Measurements from ENCODE around the gene D2HGDH. TPM values are rescaled to one million over a fixed set of nuclear protein-coding genes. Genes with fewer than 3 reads are reported as not detected.
"Not testable (repeated sequence)": the region's sequence is repeated elsewhere in the genome, so short reads cannot be mapped to it uniquely, and the experiment has no call there.

D2HGDH gene
- total and polyA plus RNA-seq, 7 donors = 6.0 to 36.9 (median 12.0) TPM

- intact Hi-C loops (cut with DNase I) = no loop called here
- H3K4me1 ChIP-seq = no peaks in the 10 kb centered on the region
- H3K27me3 ChIP-seq = peaks cover 0 to 30% (median 4%) of the 10 kb centered on the region in 3 donors
- H3K9me3 ChIP-seq = no peaks in the 10 kb centered on the region
- H3K36me3 ChIP-seq = no peaks in the 10 kb centered on the region
- no peak for DNase-seq
- H3K4me3 ChIP-seq = no peak overlapping the region
- WGBS, 2 donors = 18 to 71% methylated on average over 19 of the region's 19 CpGs
- H3K27ac ChIP-seq = no peak overlapping the region
- TF ChIP-seq POLR2A (IDR thresholded peaks at IDR 0.05) = no peak
- no peak for TF ChIP-seq POLR2AphosphoS5 (IDR thresholded peaks at IDR 0.05)
- TF ChIP-seq EP300 (IDR thresholded peaks at IDR 0.05) = no peak
These were observed 63.1 kb downstream of the D2HGDH start for GRCh38 chr2:241797441-241798080.

- intact Hi-C loops (cut with DNase I) = no loop called here
- H3K27me3 ChIP-seq = peaks cover 2 to 36% (median 10%) of the 10 kb centered on the region in 3 donors
- DNase-seq = peak; percentile 61
These were observed 63.7 kb downstream of the D2HGDH start for GRCh38 chr2:241798081-241798630.

DNA sequence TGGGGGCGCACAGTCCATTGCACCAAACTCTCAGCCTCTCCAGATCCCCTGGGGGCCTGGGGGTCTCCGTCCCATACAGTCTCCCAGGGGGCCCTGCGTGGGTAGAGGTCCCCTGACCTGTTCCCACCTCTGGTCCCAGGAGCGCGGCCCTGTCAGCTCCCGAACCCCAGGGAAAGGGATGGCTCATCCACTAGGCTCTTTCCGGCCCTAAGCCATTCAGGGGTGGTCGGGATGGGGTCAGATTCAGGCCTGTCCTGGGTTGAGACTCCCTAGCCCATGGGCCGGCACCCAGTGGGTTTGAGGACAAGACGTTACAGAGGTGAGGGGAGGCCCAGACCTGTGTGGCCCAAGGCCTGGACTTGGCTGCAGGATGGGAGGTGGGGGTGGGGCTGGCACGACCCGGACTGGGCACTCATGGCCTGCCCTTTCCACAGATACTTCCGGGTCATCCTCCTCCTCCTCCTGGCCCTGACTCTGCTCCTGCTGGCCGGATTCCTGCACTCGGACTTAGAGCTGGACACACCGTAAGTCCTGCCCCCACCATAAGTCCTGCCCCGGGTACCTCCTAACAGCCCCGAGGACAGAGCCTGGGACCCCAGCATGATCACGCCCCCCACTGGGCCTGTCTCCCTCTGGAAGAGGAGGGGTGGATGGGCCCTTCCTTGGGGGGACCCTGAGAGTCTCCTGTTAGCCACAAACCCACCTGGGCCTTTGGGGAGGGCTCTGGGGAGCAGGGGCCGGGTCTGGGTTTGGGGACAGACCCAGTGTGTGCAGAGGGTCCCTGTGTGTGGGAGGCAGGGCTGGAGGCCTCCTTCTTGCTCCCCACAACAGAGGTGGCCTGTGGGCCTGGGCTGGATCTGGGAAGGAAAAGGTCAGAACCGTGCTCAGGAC lies 64.4 kb downstream of the D2HGDH start:
- no peaks in the 10 kb centered on the region for H3K36me3 ChIP-seq
- H3K9me3 ChIP-seq = no peaks in the 10 kb centered on the region
- peaks cover 3 to 11% (median 9%) of the 10 kb centered on the region in 4 donors for H3K4me1 ChIP-seq
- H3K27me3 ChIP-seq = peaks cover 6 to 44% (median 17%) of the 10 kb centered on the region in 3 donors
- intact Hi-C loops (cut with DNase I) = no loop called here
- 74 to 90% methylated on average over 21 of the region's 21 CpGs for WGBS, 2 donors
- peak; percentile 58 for DNase-seq
- H3K4me3 ChIP-seq = no peak overlapping the region
- TF ChIP-seq, protein P1, sequence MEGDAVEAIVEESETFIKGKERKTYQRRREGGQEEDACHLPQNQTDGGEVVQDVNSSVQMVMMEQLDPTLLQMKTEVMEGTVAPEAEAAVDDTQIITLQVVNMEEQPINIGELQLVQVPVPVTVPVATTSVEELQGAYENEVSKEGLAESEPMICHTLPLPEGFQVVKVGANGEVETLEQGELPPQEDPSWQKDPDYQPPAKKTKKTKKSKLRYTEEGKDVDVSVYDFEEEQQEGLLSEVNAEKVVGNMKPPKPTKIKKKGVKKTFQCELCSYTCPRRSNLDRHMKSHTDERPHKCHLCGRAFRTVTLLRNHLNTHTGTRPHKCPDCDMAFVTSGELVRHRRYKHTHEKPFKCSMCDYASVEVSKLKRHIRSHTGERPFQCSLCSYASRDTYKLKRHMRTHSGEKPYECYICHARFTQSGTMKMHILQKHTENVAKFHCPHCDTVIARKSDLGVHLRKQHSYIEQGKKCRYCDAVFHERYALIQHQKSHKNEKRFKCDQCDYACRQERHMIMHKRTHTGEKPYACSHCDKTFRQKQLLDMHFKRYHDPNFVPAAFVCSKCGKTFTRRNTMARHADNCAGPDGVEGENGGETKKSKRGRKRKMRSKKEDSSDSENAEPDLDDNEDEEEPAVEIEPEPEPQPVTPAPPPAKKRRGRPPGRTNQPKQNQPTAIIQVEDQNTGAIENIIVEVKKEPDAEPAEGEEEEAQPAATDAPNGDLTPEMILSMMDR (IDR thresholded peaks at IDR 0.05) = no peak
- TF ChIP-seq POLR2AphosphoS5 (IDR thresholded peaks at IDR 0.05) = no peak
- TF ChIP-seq EP300 (IDR thresholded peaks at IDR 0.05) = no peak
- TF ChIP-seq POLR2A (IDR thresholded peaks at IDR 0.05) = no peak
- H3K27ac ChIP-seq = no peak overlapping the region

More at GRCh38 chr2:241798081-241798630, 63.7 kb downstream of the D2HGDH start:
- Histone ChIP-seq H3K36me3 (no peaks in the 10 kb centered on the region), H3K4me3 (no peak overlapping the region), H3K4me1 (peaks cover under 1 to 3% (median 1%) of the 10 kb centered on the region in 4 donors), H3K27ac (no peak overlapping the region), H3K9me3 (no peaks in the 10 kb centered on the region)
- TF ChIP-seq, protein P1 (IDR thresholded peaks at IDR 0.05) = no peak
- TF ChIP-seq POLR2A (IDR thresholded peaks at IDR 0.05) (no peak), POLR2AphosphoS5 (IDR thresholded peaks at IDR 0.05) (no peak), EP300 (IDR thresholded peaks at IDR 0.05) (no peak)
- WGBS, 2 donors = 20 to 64% methylated on average over 14 of the region's 14 CpGs

- Histone ChIP-seq H3K4me3 (no peak overlapping the region), H3K9me3 (no peaks in the 10 kb centered on the region), H3K4me1 (peaks cover 3 to 18% (median 15%) of the 10 kb centered on the region in 4 donors), H3K36me3 (no peaks in the 10 kb centered on the region), H3K27me3 (peaks cover 13 to 51% (median 25%) of the 10 kb centered on the region in 3 donors), H3K27ac (no peak overlapping the region)
- intact Hi-C loops (cut with DNase I) = no loop called here
- TF ChIP-seq, protein P1 (IDR thresholded peaks at IDR 0.05) = no peak
- no peak for TF ChIP-seq POLR2A (IDR thresholded peaks at IDR 0.05)
- TF ChIP-seq EP300 (IDR thresholded peaks at IDR 0.05) = no peak
- TF ChIP-seq POLR2AphosphoS5 (IDR thresholded peaks at IDR 0.05) = no peak
- whole genome bisulfite sequencing, 2 donors = 86 to 91% methylated on average over 10 of the region's 10 CpGs
- DNase-seq = no peak
These were observed 65.2 kb downstream of the D2HGDH start for GRCh38 chr2:241799522-241800197.

- H3K4me3 ChIP-seq; intact Hi-C loops (cut with DNase I); H3K9me3 ChIP-seq; DNase-seq; H3K27ac ChIP-seq; H3K36me3 ChIP-seq: not testable (repeated sequence)
- 80 to 86% methylated on average over 35 of the region's 35 CpGs for WGBS, 2 donors
- peaks cover 3 to 22% (median 17%) of the 10 kb centered on the region in 4 donors for H3K4me1 ChIP-seq
- H3K27me3 ChIP-seq = peaks cover 15 to 55% (median 25%) of the 10 kb centered on the region in 3 donors
These were observed 65.9 kb downstream of the D2HGDH start for GRCh38 chr2:241800198-241800903.

All from sigmoid colon (tissue), 7 donors.